ENCODE data around the gene CYP2R1. TPM values are rescaled to one million over a fixed set of nuclear protein-coding genes. Genes with fewer than 3 reads are reported as not detected.
A peak's percentile ranks its signal among the peaks of the same experiment; 100 is the strongest.

CYP2R1 gene
- total and polyA plus RNA-seq, 10 of the 15 experiments (the other 5 are each of a cell fraction or from before 2014, with no cell fraction given): 0.52 to 10.3 (median 6.3) TPM

- TF ChIP-seq E2F8 (IDR thresholded peaks at IDR 0.05; ENCODE audit: low read depth, partially characterized antibody) (no peak), PKNOX1 (IDR thresholded peaks at IDR 0.05) (peak; percentile 95), POU2F2 (IDR thresholded peaks at IDR 0.05; ENCODE audit: borderline replicate concordance, low read depth, low read length) (no peak), LARP7 (IDR thresholded peaks at IDR 0.05) (no peak), NR2F1 (conservative IDR thresholded peaks at IDR 0.05) (no peak), ATF7 (IDR thresholded peaks at IDR 0.05; ENCODE audit: low read depth) (no peak)
Observed at GRCh38 chr11:14892036-14892556, at the start of gene CYP2R1 (continued).

- 0% methylated on average over 1 of the region's 1 CpG for WGBS (ENCODE audit: insufficient coverage, insufficient replicate concordance, low lambda C conversion rate, missing lambda C conversion rate)
- no peaks in the 10 kb centered on the region for H3K36me3 ChIP-seq (ENCODE audit: control insufficient read depth in 2 of 2, insufficient read depth in 2 of 2, low read length in 1 of 2)
- BruUV-seq (replicated peaks): no TSS peak
- no peaks in the 10 kb centered on the region for H4K20me1 ChIP-seq (ENCODE audit: control insufficient read depth, insufficient read depth)
- FAIRE-seq (no peak), ATAC-seq (no peak), DNase-seq (ENCODE audit: low read depth, low spot score) (no peak)
- TF ChIP-seq IRF3 (IDR thresholded peaks at IDR 0.05) (no peak), USF1 (IDR thresholded peaks at IDR 0.05; ENCODE audit: borderline replicate concordance, extremely low read length, insufficient read depth, low read depth, low read length) (no peak), BMI1 (IDR thresholded peaks at IDR 0.05; ENCODE audit: borderline replicate concordance) (no peak), ZBED1 (IDR thresholded peaks at IDR 0.05; ENCODE audit: borderline replicate concordance) (no peak), KAT2A (conservative IDR thresholded peaks at IDR 0.05; ENCODE audit: control insufficient read depth, low read depth, low read length) (no peak), MXI1 (IDR thresholded peaks at IDR 0.05; ENCODE audit: low read depth, low read length) (no peak)
- CTCF ChIA-PET: interaction anchor here (0.8 kb wide), 1 partner anchor 31 kb away, joined by 4 read pairs; no protein-coding TSS in a partner anchor
- H3K79me2 ChIP-seq (ENCODE audit: control insufficient read depth, insufficient read depth, low read length): no peaks in the 10 kb centered on the region
- no peak overlapping the region for H3K27ac ChIP-seq (ENCODE audit: control insufficient read depth, insufficient read depth)
- RAD21 ChIA-PET (ENCODE audit: unreplicated experiment): no interaction called here
- POLR2A ChIA-PET: interaction anchor here (0.7 kb wide), 1 partner anchor 1713 kb away, joined by 3 read pairs; no protein-coding TSS in a partner anchor
- in situ Hi-C loops (cut with MboI) (no loop called here), intact Hi-C loops (cut with micrococcal nuclease; ENCODE audit: unreplicated experiment) (no loop called here)
- no peak overlapping the region for H3K4me3 ChIP-seq
- no peak overlapping the region for H2AFZ ChIP-seq (ENCODE audit: control insufficient read depth, low read depth, low read length)
- H3K9ac ChIP-seq (ENCODE audit: control insufficient read depth, insufficient read depth, low read length): no peak overlapping the region
- no peaks in the 10 kb centered on the region for H3K27me3 ChIP-seq (replicated peaks in 1 of 2; ENCODE audit: control insufficient read depth in 2 of 2, insufficient read depth in 2 of 2, low read length in 1 of 2)
- H3K9me3 ChIP-seq (replicated peaks; ENCODE audit: control insufficient read depth, insufficient read depth, low read length): no peaks in the 10 kb centered on the region
- no peaks in the 10 kb centered on the region for H3K4me1 ChIP-seq (ENCODE audit: control insufficient read depth, insufficient read depth, low read length)
- H3K4me2 ChIP-seq (ENCODE audit: control insufficient read depth, insufficient read depth): no peak overlapping the region
- SMC1A ChIA-PET (ENCODE audit: uncharacterized antibody, unreplicated experiment): no interaction called here
Observed at GRCh38 chr11:14938936-14939335, 46.9 kb upstream of the CYP2R1 start.

Data from GM12878 (cell line).